A549 treated with Mapracorat at 1 μM for 4 hours (cell line): ENCODE data around the gene MMP25. TPM values are rescaled to one million over a fixed set of nuclear protein-coding genes. Genes with fewer than 3 reads are reported as not detected.

Source experiments
- total RNA-seq: library from RNA; stranded (reverse); fragments of 200-300 nt; extraction: Qiagen RNA extraction; gene quantifications from 5 replicates; pipeline ENCODE4 v1.2.3, GENCODE V29; 2022

The MMP25 gene
- 0.78 to 1.4 TPM (median 0.94 TPM) in 5 replicates for total RNA-seq

DNA sequence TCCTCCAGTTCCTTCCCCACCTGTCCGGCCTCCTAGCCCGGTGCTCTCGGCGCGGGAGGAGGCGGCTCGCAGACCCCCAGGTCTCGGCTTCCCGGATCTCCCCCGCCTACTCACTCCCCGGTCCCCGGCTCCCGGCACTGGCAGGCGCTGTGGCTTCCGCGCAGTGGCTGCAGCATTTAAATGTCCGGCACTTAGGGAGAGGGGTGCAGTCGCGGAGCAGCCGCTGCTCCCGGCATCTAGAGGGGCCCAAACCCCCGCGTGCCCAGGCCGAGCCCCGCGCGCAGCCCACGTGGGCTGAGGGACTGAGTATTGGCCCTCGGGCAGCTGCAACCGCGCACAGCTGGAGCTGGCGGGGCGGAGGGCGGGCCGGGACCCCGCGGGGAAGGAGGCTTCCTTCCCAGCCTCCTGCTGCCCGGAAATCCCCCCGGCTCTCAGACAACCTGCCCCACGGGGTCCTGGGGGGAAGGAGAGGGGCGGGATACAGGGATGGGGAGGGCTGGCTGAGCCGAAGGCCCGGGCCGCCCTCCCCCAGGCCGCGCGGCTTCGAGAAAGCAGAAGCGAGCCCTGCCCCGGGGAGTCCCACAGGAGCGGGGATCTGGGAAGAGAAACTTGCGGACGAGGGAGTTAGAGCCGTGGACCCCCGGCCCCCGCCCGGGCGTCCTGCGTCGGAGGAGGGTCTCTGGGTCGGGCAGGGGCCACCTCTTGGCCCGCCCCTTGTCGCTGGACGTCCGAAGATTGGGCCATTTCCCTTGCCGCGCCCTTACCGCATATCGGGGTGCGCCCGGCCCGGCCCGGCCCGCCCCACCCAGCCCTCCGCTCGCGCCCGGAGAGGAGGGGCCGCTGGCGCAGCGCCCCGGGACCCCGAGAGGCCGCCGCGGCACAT, at the start of gene MMP25:
Gene MMP25, plus strand, starts transcription at position 804 of the 883 bp plus-strand sequence. CDS start 357 bp downstream, outside the sequence.

DNA sequence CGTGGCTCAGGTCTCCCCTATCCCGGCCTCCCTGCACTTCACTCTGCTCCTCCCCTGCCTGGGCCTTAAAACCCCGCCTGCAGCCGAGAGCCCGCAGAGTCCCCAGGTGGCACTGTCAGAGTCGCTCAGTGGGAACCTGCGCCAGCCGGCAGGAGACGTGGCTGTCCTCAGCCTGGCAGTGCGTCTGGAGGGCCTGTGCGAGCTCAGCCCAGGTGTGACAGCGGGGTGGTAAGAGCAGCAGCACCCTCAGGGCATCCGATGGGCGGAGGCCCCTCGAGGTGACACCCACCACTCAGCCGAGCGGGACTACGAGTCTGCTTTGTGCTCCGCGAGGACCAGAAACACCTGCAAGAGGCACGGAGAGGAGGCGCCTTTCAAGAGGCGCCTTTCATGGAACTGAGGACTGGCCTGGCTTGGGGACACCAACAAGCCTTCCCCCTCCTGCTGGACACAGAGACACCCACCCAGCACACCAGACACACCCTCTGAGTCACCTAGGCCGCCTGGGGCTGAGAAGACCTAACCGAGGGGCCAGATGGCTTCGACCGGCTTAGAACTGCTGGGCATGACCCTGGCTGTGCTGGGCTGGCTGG, 33.4 kb upstream of the MMP25 start, which contains the start of gene CLDN9:
Gene CLDN9, plus strand, starts transcription at position 96 of the 593 bp plus-strand sequence. Its CDS starts 440 bp downstream, at position 536.

GRCh38 chr16:3017794-3018506, 28.4 kb upstream of the MMP25 start, which contains the start of gene CLDN6:
Gene CLDN6, minus strand, starts transcription at chr16:3018183. Its CDS starts 2,162 bp downstream, at chr16:3016021.

GRCh38 chr16:3020247-3020603, 26.1 kb upstream of the MMP25 start, which contains the start of gene TNFRSF12A:
Gene TNFRSF12A, plus strand, starts transcription at chr16:3020368. Its CDS starts 30 bp downstream, at chr16:3020398.

DNA sequence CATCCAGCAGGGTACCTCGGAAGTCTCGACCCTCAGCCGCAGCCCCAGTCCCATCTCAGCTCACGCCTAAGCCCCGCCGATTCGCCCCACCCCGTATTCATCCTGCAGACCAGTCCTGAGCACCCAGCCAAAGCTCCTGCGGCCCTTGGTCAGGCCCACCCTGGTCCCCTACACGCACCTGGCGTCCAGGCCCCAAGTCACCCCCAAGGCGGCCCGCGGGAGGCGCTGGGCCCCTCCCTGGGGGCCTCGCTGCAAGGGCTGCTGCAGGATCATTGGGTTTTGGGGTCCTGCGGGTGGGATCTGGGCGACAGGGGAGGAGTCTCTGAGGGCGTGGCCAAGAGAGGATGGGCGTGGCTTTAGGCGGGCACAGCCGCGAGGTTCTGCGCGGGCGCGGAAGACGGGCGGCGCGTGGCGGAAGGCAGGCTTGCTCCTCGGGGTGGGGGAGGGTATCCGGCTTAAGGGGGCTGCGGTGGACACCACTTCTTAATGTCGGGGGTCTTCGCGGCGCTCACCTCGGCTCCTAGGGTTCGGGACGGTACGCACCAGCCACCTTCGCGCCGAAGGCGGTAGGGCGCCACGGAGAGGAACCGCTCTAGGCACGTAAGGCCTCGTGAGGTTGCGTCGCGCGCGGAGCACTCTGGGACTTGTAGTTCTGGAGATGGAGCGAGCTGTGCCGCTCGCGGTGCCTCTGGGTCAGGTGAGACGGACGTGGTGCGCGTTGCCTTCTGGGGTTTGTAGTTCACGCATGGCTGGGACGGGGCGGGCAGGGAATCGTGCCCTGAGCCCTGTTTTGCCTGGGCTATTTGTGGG, 22.5 kb upstream of the MMP25 start, which contains the start of the genes HCFC1R1 and THOC6:
Gene HCFC1R1, minus strand, starts transcription at position 274 of the 810 bp plus-strand sequence. Its CDS starts 1 bp downstream, at position 273.
Gene THOC6, plus strand, starts transcription at position 367 of the 810 bp plus-strand sequence. Its CDS starts 292 bp downstream, at position 659.

DNA sequence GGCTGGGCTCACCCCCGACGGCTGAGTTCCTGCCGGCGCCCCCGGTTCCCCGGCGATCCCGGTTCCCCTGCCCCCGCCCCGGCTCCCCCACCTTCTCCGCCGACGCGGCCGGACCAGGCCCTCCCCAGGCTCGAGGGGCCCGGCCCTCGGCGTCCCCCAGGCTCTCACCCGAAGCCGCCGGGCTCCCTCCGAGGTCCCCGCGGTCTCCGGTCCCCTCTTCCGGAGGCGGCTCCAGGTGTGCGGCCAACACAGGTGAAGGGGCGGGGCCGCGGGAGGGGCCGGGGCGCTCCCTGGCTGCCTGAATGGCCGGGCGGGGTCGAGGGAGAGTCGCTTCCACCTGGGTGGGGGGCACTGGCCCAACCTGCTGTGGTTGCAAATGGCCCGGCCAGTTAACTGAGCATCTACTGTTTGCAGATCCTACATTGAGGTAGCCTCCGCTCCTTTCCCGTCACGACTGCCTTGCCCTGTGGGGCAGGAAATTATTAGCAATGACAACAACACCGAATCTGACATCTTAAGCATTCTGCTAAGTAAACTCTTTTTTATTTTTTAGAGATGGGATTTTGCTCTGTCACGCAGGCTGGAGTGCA, 9.5 kb upstream of the MMP25 start, which contains the start of gene BICDL2:
Gene BICDL2, minus strand, starts transcription at position 219 of the 590 bp plus-strand sequence. CDS start 1,448 bp downstream, outside the sequence.

DNA sequence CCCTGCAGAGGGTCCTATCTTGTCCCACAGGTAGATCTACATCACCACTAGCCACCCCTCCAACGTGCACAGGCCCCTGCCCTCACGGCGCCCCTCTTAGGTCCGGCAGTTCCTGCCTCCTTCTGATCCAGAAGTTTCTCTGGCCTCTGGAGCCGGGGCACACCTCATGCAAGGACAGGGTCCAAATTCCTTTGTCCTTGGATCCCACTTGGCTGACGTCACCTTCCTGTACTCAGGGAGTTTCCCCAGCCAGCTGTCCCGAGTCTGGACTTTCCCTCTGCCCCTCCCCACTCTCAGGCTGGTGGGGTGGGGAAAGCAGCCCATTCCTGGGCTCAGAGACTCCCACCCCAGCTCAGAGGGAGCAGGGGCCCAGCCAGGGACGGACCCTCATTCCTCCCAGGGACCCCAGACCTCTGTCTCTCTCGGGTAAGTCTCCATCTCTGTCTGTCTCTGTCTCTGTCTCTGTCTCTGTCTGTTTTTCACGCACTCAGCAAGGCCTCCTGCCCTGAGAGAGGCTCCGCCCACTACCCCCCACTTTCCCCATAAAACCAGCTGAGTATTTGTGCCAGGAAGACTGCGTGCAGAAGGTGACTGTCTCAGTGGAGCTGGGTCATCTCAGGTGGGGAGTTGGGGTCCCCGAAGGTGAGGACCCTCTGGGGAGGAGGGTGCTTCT, 18.8 kb downstream of the MMP25 start, which contains the start of gene IL32:
Gene IL32, plus strand, starts transcription at position 572 of the 673 bp plus-strand sequence. CDS start 172 bp downstream, outside the sequence.

GRCh38 chr16:3098459-3099394, 52.4 kb downstream of the MMP25 start, which contains the start of gene ZSCAN10:
Gene ZSCAN10, minus strand, starts transcription at chr16:3099294. Its CDS starts 6,357 bp downstream, at chr16:3092937.

Other genes with a start within 250 kb of the MMP25 start
- not detected in 5 replicates for gene PRSS41, start 248.1 kb upstream of the MMP25 start, total RNA-seq
- 0.14 to 0.34 TPM (median 0.28 TPM) in 3 of 5 replicates, not detected in the others for gene PRSS21, start 229.3 kb upstream of the MMP25 start, total RNA-seq
- 0.34 to 0.96 TPM (median 0.80 TPM) in 5 replicates for gene ZG16B, start 216.3 kb upstream of the MMP25 start, total RNA-seq
- 0.64 to 1.5 TPM (median 1.2 TPM) in 5 replicates for gene PRSS22, start 188.4 kb upstream of the MMP25 start, total RNA-seq
- 46.9 to 54.5 TPM (median 51.5 TPM) in 5 replicates for gene FLYWCH2, start 163.3 kb upstream of the MMP25 start, total RNA-seq
- 17.9 to 33.6 TPM (median 27.0 TPM) in 5 replicates for gene FLYWCH1, start 134.6 kb upstream of the MMP25 start, total RNA-seq
- 0.88 to 2.6 TPM (median 2.2 TPM) in 5 replicates for gene KREMEN2, start 82.3 kb upstream of the MMP25 start, total RNA-seq
- gene PAQR4, start 77.2 kb upstream of the MMP25 start, total RNA-seq = 34.2 to 48.3 TPM (median 47.2 TPM) in 5 replicates
- gene PKMYT1, start 66.1 kb upstream of the MMP25 start, total RNA-seq = 59.8 to 103 TPM (median 91.1 TPM) in 5 replicates
- 0.30 to 0.42 TPM (median 0.37 TPM) in 5 replicates for gene CLDN9, start 33.6 kb upstream of the MMP25 start, total RNA-seq
- gene CLDN6, start 28.4 kb upstream of the MMP25 start, total RNA-seq = 0.07 to 0.42 TPM (median 0.34 TPM) in 5 replicates
- gene TNFRSF12A, start 26.2 kb upstream of the MMP25 start, total RNA-seq = 455 to 639 TPM (median 557 TPM) in 5 replicates
- 231 to 250 TPM (median 239 TPM) in 5 replicates for gene HCFC1R1, start 22.6 kb upstream of the MMP25 start, total RNA-seq
- gene THOC6, start 22.5 kb upstream of the MMP25 start, total RNA-seq = 24.3 to 38.0 TPM (median 32.1 TPM) in 5 replicates
- gene BICDL2, start 9.6 kb upstream of the MMP25 start, total RNA-seq = not detected in 5 replicates
- 21.6 to 34.9 TPM (median 26.1 TPM) in 5 replicates for gene IL32, start 19.1 kb downstream of the MMP25 start, total RNA-seq
- 0.20 TPM in 1 of 5 replicates, not detected in the others for gene ZSCAN10, start 52.7 kb downstream of the MMP25 start, total RNA-seq
- 11.6 to 15.7 TPM (median 14.4 TPM) in 5 replicates for gene ZNF205, start 66.0 kb downstream of the MMP25 start, total RNA-seq
- gene ZNF213, start 88.5 kb downstream of the MMP25 start, total RNA-seq = 7.4 to 12.9 TPM (median 11.6 TPM) in 5 replicates
- 0.17 to 0.65 TPM (median 0.43 TPM) in 4 of 5 replicates, not detected in the other for gene OR1F1, start 141.6 kb downstream of the MMP25 start, total RNA-seq
- 7.4 to 8.2 TPM (median 7.6 TPM) in 5 replicates for gene ZNF200, start 188.6 kb downstream of the MMP25 start, total RNA-seq
- gene MEFV, start 210.1 kb downstream of the MMP25 start, total RNA-seq = 0.12 TPM in 1 of 5 replicates, not detected in the others
- gene ZNF263, start 236.9 kb downstream of the MMP25 start, total RNA-seq = 35.5 to 41.1 TPM (median 37.1 TPM) in 5 replicates